Measurements from ENCODE around the gene KPTN.

The KPTN gene

DNA sequence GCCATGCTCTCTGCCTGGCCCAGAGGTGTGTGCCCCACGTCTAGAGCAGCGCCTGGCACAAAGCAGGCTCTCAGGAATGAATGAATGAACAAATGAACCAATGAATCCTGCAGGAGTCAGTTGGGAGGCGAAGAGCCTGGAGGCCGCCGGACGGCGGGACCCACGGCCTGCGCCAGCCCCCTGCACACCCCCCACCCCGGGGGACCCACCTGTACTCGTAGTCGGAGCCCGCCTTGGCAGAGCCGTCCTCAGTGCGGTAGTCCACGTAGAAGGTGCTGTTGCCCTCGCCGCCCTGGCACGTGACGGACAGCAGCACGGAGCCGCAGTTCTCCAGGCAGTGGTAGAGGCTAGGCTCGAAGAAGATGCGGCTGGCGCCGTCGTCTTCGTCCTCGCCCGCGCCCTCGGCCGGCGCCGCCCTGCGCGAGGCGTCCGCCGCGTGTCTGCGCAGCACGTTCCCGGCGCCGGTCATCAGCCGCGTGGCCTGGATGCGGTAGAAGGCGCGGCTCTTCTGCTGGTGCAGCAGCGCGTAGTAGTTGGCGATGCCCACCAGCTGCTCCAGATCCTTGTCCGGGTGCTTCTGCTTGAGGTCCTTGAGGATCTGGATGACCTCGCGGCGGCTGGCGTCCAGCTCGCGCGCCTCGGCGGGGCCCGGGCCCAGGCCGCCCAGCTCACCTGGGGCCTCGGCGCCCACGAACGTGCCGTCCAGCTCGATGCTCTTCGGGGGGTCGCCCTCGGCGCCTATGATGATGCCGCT, 27.1 kb downstream of the KPTN start:
- H3K4me3 ChIP-seq (replicated peaks in 1 of 2; ENCODE audit: low read depth in 2 of 2, low read length in 2 of 2): no peak overlapping the region
- TF ChIP-seq CTCF (IDR thresholded peaks at IDR 0.05; ENCODE audit: low read depth, low read length): no peak
- no peak for DNase-seq (ENCODE audit: low read depth in 2 of 2)

- no peak for DNase-seq (ENCODE audit: low read depth in 2 of 2)
- TF ChIP-seq CTCF (IDR thresholded peaks at IDR 0.05; ENCODE audit: low read depth, low read length): no peak
- no peak overlapping the region for H3K4me3 ChIP-seq (replicated peaks in 1 of 2; ENCODE audit: low read depth in 2 of 2, low read length in 2 of 2)
These were observed 33.5 kb downstream of the KPTN start for GRCh38 chr19:47450478-47450877.

DNA sequence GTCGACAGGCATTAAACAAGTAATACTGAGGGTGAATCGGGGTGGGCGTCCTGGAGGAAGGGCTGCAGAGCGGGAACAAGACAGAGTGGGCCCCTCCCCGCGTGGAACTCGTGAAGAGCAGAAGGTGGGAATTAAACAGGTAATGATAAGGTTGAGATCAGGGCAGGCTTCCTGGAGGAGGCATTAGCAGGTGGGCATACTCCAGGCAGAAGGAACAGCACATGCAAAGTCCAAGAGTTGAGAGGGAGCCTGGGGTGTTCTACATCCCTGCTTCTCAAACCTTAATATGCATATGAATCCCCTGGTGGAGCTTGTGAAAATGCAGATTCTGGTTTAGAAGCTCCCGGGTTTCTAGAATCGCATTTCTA, 35.7 kb downstream of the KPTN start:
- no peak overlapping the region for H3K4me3 ChIP-seq (replicated peaks in 1 of 2; ENCODE audit: low read depth in 2 of 2, low read length in 2 of 2)
- DNase-seq (ENCODE audit: low read depth in 2 of 2): no peak
- no peak for TF ChIP-seq CTCF (IDR thresholded peaks at IDR 0.05; ENCODE audit: low read depth, low read length)

- no peak overlapping the region for H3K4me3 ChIP-seq (replicated peaks in 1 of 2; ENCODE audit: low read depth in 2 of 2, low read length in 2 of 2)
- no peak for TF ChIP-seq CTCF (IDR thresholded peaks at IDR 0.05; ENCODE audit: low read depth, low read length)
- peak; percentile 43 to 47 for DNase-seq (ENCODE audit: low read depth in 2 of 2)
These were observed 36.3 kb downstream of the KPTN start for GRCh38 chr19:47447470-47448359.

- no peak for TF ChIP-seq CTCF (IDR thresholded peaks at IDR 0.05; ENCODE audit: low read depth, low read length)
- H3K4me3 ChIP-seq (replicated peaks in 1 of 2; ENCODE audit: low read depth in 2 of 2, low read length in 2 of 2): no peak overlapping the region
- peak; percentile 18 to 26 for DNase-seq (ENCODE audit: low read depth in 2 of 2)
These were observed 37.2 kb downstream of the KPTN start for GRCh38 chr19:47446534-47447469.

DNA sequence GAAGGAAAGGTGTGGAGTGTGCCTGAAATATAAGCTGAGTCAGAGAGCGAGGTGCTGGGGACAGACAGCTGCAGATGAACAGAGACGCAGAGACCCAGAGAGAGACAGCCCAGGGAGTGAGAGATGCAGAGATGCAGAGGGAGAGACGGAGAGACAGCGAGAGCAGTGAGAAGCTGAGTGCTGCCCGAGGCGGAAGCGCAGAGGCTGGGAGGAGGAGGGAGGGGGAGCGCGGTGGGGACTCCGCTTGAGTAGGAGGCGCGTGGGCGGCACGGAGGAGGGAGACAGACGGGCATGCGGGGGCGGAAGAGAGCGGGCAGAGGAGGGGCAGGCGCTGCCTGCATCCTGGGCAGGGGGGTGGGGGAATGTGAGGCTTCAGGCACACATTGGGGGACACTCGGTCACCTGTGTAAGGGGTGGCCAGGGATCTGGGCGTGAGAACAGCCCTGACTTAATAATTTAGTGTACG, 38.0 kb downstream of the KPTN start:
- TF ChIP-seq CTCF (IDR thresholded peaks at IDR 0.05; ENCODE audit: low read depth, low read length): no peak
- peak in 1 of 2 donors; percentile 48 for DNase-seq (ENCODE audit: low read depth in 2 of 2)
- H3K4me3 ChIP-seq (replicated peaks in 1 of 2; ENCODE audit: low read depth in 2 of 2, low read length in 2 of 2): no peak overlapping the region
